Endothelial cell of umbilical vein (primary cell): ENCODE measurements around the gene LIMA1.
"Not testable (repeated sequence)": the region's sequence is repeated elsewhere in the genome, so short reads cannot be mapped to it uniquely, and the experiment has no call there.

Experiments
- CTCF ChIP-seq, 2 donors: IDR thresholded peaks; 1 replicate in 1 of 2; 2 replicates in 1 of 2; pipeline ENCODE4 v1.5.1; 2011; ENCODE audit warnings: low read length in 2 of 2, mild to moderate bottlenecking in 2 of 2, moderate library complexity in 2 of 2, control low read depth in 1 of 2, inconsistent platforms in 1 of 2, low read depth in 1 of 2; ENCODE audit not compliant: insufficient read depth in 1 of 2; ENCODE audit errors: extremely low read depth in 1 of 2
- EZH2 ChIP-seq: IDR thresholded peaks from 2 replicates; pipeline ENCODE4 v1.6.1; 2012; ENCODE audit warnings: borderline replicate concordance, low read depth, mild to moderate bottlenecking, moderate library complexity, low read length, inconsistent platforms; ENCODE audit not compliant: severe bottlenecking
- GATA2 ChIP-seq: IDR thresholded peaks from 2 replicates; pipeline ENCODE4 v1.7.0; 2011; ENCODE audit warnings: low read depth, mild to moderate bottlenecking, moderate library complexity, mixed read lengths, low read length; ENCODE audit not compliant: insufficient read length, insufficient read depth
- POLR2A ChIP-seq: IDR thresholded peaks from 2 replicates; pipeline ENCODE4 v1.6.1; 2012; ENCODE audit warnings: low read depth, mild to moderate bottlenecking, control low read depth, low read length
- POLR2AphosphoS5 ChIP-seq: IDR thresholded peaks from 2 replicates; pipeline ENCODE4 v1.6.1; 2012; ENCODE audit warnings: low read depth, mild to moderate bottlenecking, control low read depth, low read length, moderate library complexity; ENCODE audit not compliant: insufficient read depth
- TF ChIP-seq, protein P1 (sequence below): IDR thresholded peaks from 2 replicates; pipeline ENCODE4 v1.6.1; 2011; ENCODE audit not compliant: insufficient read depth, insufficient read length

DNA sequence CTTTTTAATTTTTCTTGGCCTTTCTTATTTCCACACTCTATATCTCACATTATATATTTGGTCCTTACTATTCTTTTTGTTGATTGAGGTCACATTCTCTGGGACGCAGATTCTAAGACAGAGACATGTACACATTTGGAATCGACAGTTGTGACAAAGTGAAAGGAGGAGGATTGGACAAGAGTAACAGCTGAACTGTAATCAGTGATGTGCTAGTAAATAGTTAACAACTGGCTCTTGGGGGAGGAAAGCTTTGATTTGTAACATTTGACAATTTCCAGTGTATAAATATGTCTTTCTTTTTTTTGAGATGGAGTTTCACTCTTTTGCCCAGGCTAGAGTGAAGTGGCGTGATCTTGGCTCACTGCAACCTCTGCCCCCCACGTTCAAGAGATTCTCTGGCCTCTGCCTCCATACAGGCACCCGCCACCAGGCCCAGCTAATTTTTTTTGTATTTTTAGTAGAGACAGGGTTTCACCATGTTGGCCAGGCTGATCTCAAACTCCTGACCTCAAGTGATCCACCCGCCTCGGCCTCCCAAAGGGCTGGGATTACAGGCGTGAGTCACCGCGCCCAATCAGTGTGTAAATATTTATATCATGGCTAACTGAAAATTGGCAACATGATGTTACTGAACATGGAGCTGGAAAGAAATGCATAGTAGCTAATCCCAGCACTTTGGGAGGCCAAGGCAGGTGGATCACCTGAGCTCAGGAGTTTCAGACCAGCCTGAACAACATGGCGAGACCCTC, 28.7 kb upstream of the LIMA1 start:
- not testable (repeated sequence) for TF ChIP-seq EZH2; CTCF (IDR thresholded peaks at IDR 0.05; ENCODE audit: extremely low read depth in 1 of 2, insufficient read depth in 1 of 2, low read depth in 1 of 2, low read length in 2 of 2); POLR2A; POLR2AphosphoS5; GATA2
- TF ChIP-seq, protein P1, sequence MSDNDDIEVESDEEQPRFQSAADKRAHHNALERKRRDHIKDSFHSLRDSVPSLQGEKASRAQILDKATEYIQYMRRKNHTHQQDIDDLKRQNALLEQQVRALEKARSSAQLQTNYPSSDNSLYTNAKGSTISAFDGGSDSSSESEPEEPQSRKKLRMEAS: not testable (repeated sequence)
